HEK293 (cell line): ENCODE data around the gene LCN6.

Experiments used
- AEBP2 ChIP-seq: fragments of 450-650 bp; formaldehyde crosslinking; IDR thresholded peaks from 2 replicates; pipeline ENCODE4 v1.5.1; 2016; ENCODE audit warnings: missing biosample characterization, missing genetic modification characterization, borderline replicate concordance
- CTCF ChIP-seq: fragments of 450-650 bp; formaldehyde crosslinking; IDR thresholded peaks from 2 replicates; pipeline ENCODE4 v1.5.1; 2016; ENCODE audit warnings: missing biosample characterization, missing genetic modification characterization
- EGR2 ChIP-seq: fragments of 450-650 bp; formaldehyde crosslinking; IDR thresholded peaks from 2 replicates; pipeline ENCODE4 v1.5.1; 2016; ENCODE audit warnings: low read depth, missing biosample characterization, missing genetic modification characterization
- HIC1 ChIP-seq: fragments of 450-650 bp; formaldehyde crosslinking; IDR thresholded peaks from 2 replicates; pipeline ENCODE4 v1.5.1; 2016; ENCODE audit warnings: missing biosample characterization, missing genetic modification characterization
- MYNN ChIP-seq: fragments of 450-650 bp; formaldehyde crosslinking; IDR thresholded peaks from 2 replicates; pipeline ENCODE4 v1.5.1; 2016; ENCODE audit warnings: missing biosample characterization, missing genetic modification characterization, borderline replicate concordance
- PRDM1 ChIP-seq: fragments of 450-650 bp; formaldehyde crosslinking; IDR thresholded peaks from 2 replicates; pipeline ENCODE4; 2016; ENCODE audit warnings: missing biosample characterization, missing genetic modification characterization
- ZBTB44 ChIP-seq: fragments of 450-650 bp; IDR thresholded peaks from 2 replicates; pipeline ENCODE4 v1.5.1; 2018; ENCODE audit warnings: missing biosample characterization, mild to moderate bottlenecking, missing genetic modification characterization
- ZNF274 ChIP-seq, 2 experiments: fragments of 200-500 bp in 1 of 2; fragments of 450-650 bp in 1 of 2; sonication (Bioruptor generic) in 1 of 2; formaldehyde crosslinking in 1 of 2; IDR thresholded peaks; 2 replicates each; pipeline versions ENCODE4 v1.5.1 to v1.6.1; 2014 to 2016; ENCODE audit warnings: borderline replicate concordance in 1 of 2, inconsistent platforms in 1 of 2, low read length in 1 of 2, missing biosample characterization in 1 of 2, missing genetic modification characterization in 1 of 2
- ZNF366 ChIP-seq: fragments of 450-650 bp; formaldehyde crosslinking; conservative IDR thresholded peaks from 2 replicates; pipeline ENCODE4 v1.5.1; 2016; ENCODE audit warnings: missing biosample characterization, missing genetic modification characterization
- ZNF621 ChIP-seq: fragments of 450-650 bp; formaldehyde crosslinking; IDR thresholded peaks from 2 replicates; pipeline ENCODE4 v1.5.1; 2017; ENCODE audit warnings: missing biosample characterization, missing genetic modification characterization
- ZNF660 ChIP-seq: fragments of 450-650 bp; IDR thresholded peaks from 2 replicates; pipeline ENCODE4 v1.5.1; 2018; ENCODE audit warnings: missing biosample characterization, mild to moderate bottlenecking, missing genetic modification characterization
- ZSCAN23 ChIP-seq: fragments of 450-650 bp; formaldehyde crosslinking; IDR thresholded peaks from 2 replicates; pipeline ENCODE4 v1.5.1; 2016; ENCODE audit warnings: missing biosample characterization, missing genetic modification characterization

GRCh38 chr9:136760424-136760823 lies 12.1 kb upstream of the LCN6 start:
- TF ChIP-seq ZNF660 (tag by site-specific recombination) (no peak), CTCF (tag by site-specific recombination) (no peak), ZNF274 (IDR thresholded peaks at IDR 0.05; ENCODE audit: low read length) (no peak), ZNF274 (tag by site-specific recombination; IDR thresholded peaks at IDR 0.05; ENCODE audit: borderline replicate concordance) (no peak), ZSCAN23 (tag by site-specific recombination) (no peak), ZNF621 (tag by site-specific recombination) (no peak), EGR2 (no peak), MYNN (tag by site-specific recombination) (no peak), ZNF366 (tag by site-specific recombination) (no peak), ZBTB44 (tag by site-specific recombination) (no peak), AEBP2 (tag by site-specific recombination) (no peak), HIC1 (no peak), PRDM1 (no peak)
